Hepatocyte (in vitro differentiated cells): ENCODE results near the gene OCRL.

Experiments
- EZH2 ChIP-seq: fragments of 200-600 bp; sonication (generic); IDR thresholded peaks from 2 replicates; pipeline ENCODE4 v1.6.1; 2016; ENCODE audit warnings: antibody characterized with exemption, mild to moderate bottlenecking, borderline replicate concordance
- EZH2phosphoT487 ChIP-seq: fragments of 200-600 bp; sonication (generic); IDR thresholded peaks from one replicate; pipeline ENCODE4 v1.6.1; 2018; ENCODE audit warnings: antibody characterized with exemption, mild to moderate bottlenecking, low read depth, moderate library complexity; ENCODE audit not compliant: unreplicated experiment, severe bottlenecking
- TF ChIP-seq, protein P1 (sequence below): fragments of 200-600 bp; sonication (generic); IDR thresholded peaks from 2 replicates; pipeline ENCODE4 v1.5.1; 2016; ENCODE audit warnings: antibody characterized with exemption, mild to moderate bottlenecking; ENCODE audit not compliant: poor library complexity

DNA sequence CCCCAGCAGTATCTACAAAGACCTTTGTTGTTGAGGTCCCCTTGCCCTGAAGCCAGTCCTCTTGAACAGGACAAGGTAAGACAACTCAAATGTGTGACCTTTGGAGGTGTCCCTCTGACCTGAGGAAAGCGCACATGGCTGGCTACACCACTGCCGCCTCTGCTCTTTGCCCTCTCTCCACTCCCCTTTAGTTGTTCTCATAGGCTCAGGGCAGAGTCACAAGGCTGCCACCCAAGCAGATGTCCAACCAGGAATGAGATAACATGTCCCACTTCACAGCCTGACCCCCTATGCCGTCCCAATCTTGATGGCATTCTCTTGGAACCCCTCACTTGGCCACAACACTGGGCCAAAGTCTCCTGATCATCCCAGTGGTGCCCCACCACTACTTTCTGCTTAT, 68.4 kb downstream of the OCRL start:
- TF ChIP-seq, protein P1, sequence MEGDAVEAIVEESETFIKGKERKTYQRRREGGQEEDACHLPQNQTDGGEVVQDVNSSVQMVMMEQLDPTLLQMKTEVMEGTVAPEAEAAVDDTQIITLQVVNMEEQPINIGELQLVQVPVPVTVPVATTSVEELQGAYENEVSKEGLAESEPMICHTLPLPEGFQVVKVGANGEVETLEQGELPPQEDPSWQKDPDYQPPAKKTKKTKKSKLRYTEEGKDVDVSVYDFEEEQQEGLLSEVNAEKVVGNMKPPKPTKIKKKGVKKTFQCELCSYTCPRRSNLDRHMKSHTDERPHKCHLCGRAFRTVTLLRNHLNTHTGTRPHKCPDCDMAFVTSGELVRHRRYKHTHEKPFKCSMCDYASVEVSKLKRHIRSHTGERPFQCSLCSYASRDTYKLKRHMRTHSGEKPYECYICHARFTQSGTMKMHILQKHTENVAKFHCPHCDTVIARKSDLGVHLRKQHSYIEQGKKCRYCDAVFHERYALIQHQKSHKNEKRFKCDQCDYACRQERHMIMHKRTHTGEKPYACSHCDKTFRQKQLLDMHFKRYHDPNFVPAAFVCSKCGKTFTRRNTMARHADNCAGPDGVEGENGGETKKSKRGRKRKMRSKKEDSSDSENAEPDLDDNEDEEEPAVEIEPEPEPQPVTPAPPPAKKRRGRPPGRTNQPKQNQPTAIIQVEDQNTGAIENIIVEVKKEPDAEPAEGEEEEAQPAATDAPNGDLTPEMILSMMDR, result no peak
- TF ChIP-seq EZH2phosphoT487 (no peak), EZH2 (no peak)
